ENCODE measurements around the gene BAHCC1. TPM values are rescaled to one million over a fixed set of nuclear protein-coding genes. Genes with fewer than 3 reads are reported as not detected.
"Not testable (repeated sequence)": the region's sequence is repeated elsewhere in the genome, so short reads cannot be mapped to it uniquely, and the experiment has no call there.

The BAHCC1 gene
- total RNA-seq, 2 donors from 2014 or later = 0.52 to 0.84 TPM

- no peaks in the 10 kb centered on the region for H3K9me3 Mint-ChIP-seq
- no peak overlapping the region for H3K27ac Mint-ChIP-seq
- no peak for ATAC-seq
- no peaks in the 10 kb centered on the region for H3K4me1 Mint-ChIP-seq (ENCODE audit: low read depth in 2 of 2)
- peaks cover 0 to 2% of the 10 kb centered on the region in 2 donors for H3K27me3 Mint-ChIP-seq
- DNase-seq (ENCODE audit: low spot score) = no peak
- no peaks in the 10 kb centered on the region for H3K36me3 Mint-ChIP-seq
- H3K4me3 Mint-ChIP-seq = no peak overlapping the region
Observed at GRCh38 chr17:81422776-81423697, 27.8 kb downstream of the BAHCC1 start.

GRCh38 chr17:81423698-81424071, 28.4 kb downstream of the BAHCC1 start:
- Mint-ChIP-seq H3K4me3 (no peak overlapping the region), H3K4me1 (ENCODE audit: low read depth in 2 of 2) (no peaks in the 10 kb centered on the region), H3K27me3 (peaks cover 0 to 2% of the 10 kb centered on the region in 2 donors), H3K36me3 (no peaks in the 10 kb centered on the region), H3K9me3 (no peaks in the 10 kb centered on the region), H3K27ac (no peak overlapping the region)
- DNase-seq (ENCODE audit: low spot score) (no peak), ATAC-seq (no peak)

GRCh38 chr17:81424151-81425017, 29.1 kb downstream of the BAHCC1 start:
- Mint-ChIP-seq H3K9me3 (no peaks in the 10 kb centered on the region), H3K4me1 (ENCODE audit: low read depth in 2 of 2) (no peaks in the 10 kb centered on the region), H3K36me3 (no peaks in the 10 kb centered on the region), H3K4me3 (no peak overlapping the region), H3K27ac (no peak overlapping the region), H3K27me3 (peaks cover 0 to 2% of the 10 kb centered on the region in 2 donors)
- DNase-seq (ENCODE audit: low spot score) (no peak), ATAC-seq (no peak)

- not testable (repeated sequence) for H3K4me3 Mint-ChIP-seq; H3K27ac Mint-ChIP-seq; H3K4me1 Mint-ChIP-seq (ENCODE audit: low read depth in 2 of 2); H3K36me3 Mint-ChIP-seq; ATAC-seq; H3K27me3 Mint-ChIP-seq; DNase-seq (ENCODE audit: low spot score); H3K9me3 Mint-ChIP-seq
Observed at GRCh38 chr17:81425041-81425440, 29.8 kb downstream of the BAHCC1 start.

- DNase-seq (ENCODE audit: low spot score); H3K4me1 Mint-ChIP-seq (ENCODE audit: low read depth in 2 of 2); H3K36me3 Mint-ChIP-seq; ATAC-seq; H3K4me3 Mint-ChIP-seq; H3K27me3 Mint-ChIP-seq; H3K9me3 Mint-ChIP-seq; H3K27ac Mint-ChIP-seq: not testable (repeated sequence)
Observed at GRCh38 chr17:81425716-81426392, 30.6 kb downstream of the BAHCC1 start.

GRCh38 chr17:81426393-81427172, 31.3 kb downstream of the BAHCC1 start:
- ATAC-seq (no peak), DNase-seq (ENCODE audit: low spot score) (no peak)
- Mint-ChIP-seq H3K27ac (no peak overlapping the region), H3K4me3 (no peak overlapping the region), H3K36me3 (no peaks in the 10 kb centered on the region), H3K4me1 (ENCODE audit: low read depth in 2 of 2) (no peaks in the 10 kb centered on the region), H3K9me3 (no peaks in the 10 kb centered on the region), H3K27me3 (peaks cover 0 to 2% of the 10 kb centered on the region in 2 donors)

GRCh38 chr17:81427173-81428120, 32.2 kb downstream of the BAHCC1 start:
- peaks cover 0 to 2% of the 10 kb centered on the region in 2 donors for H3K27me3 Mint-ChIP-seq
- H3K4me1 Mint-ChIP-seq (ENCODE audit: low read depth in 2 of 2) = no peaks in the 10 kb centered on the region
- no peaks in the 10 kb centered on the region for H3K36me3 Mint-ChIP-seq
- no peak overlapping the region for H3K27ac Mint-ChIP-seq
- no peak overlapping the region for H3K4me3 Mint-ChIP-seq
- DNase-seq (ENCODE audit: low spot score) (no peak), ATAC-seq (no peak)
- H3K9me3 Mint-ChIP-seq = no peaks in the 10 kb centered on the region

GRCh38 chr17:81428121-81428515, 32.9 kb downstream of the BAHCC1 start:
- ATAC-seq (no peak), DNase-seq (ENCODE audit: low spot score) (no peak)
- Mint-ChIP-seq H3K9me3 (no peaks in the 10 kb centered on the region), H3K27me3 (peaks cover 0 to 2% of the 10 kb centered on the region in 2 donors), H3K4me3 (no peak overlapping the region), H3K36me3 (no peaks in the 10 kb centered on the region), H3K4me1 (ENCODE audit: low read depth in 2 of 2) (no peaks in the 10 kb centered on the region), H3K27ac (no peak overlapping the region)

- DNase-seq (ENCODE audit: low spot score) (no peak), ATAC-seq (no peak)
- H3K4me1 Mint-ChIP-seq (ENCODE audit: low read depth in 2 of 2) = no peaks in the 10 kb centered on the region
- no peak overlapping the region for H3K27ac Mint-ChIP-seq
- peaks cover 0 to 2% of the 10 kb centered on the region in 2 donors for H3K27me3 Mint-ChIP-seq
- H3K4me3 Mint-ChIP-seq = no peak overlapping the region
- H3K36me3 Mint-ChIP-seq = no peaks in the 10 kb centered on the region
- H3K9me3 Mint-ChIP-seq = no peaks in the 10 kb centered on the region
Observed at GRCh38 chr17:81428516-81428915, 33.3 kb downstream of the BAHCC1 start.

- H3K9me3 Mint-ChIP-seq = no peaks in the 10 kb centered on the region
- no peak for ATAC-seq
- no peak for DNase-seq (ENCODE audit: low spot score)
Observed at GRCh38 chr17:81428948-81429774, 33.9 kb downstream of the BAHCC1 start.

GRCh38 chr17:81429821-81430551, 34.7 kb downstream of the BAHCC1 start:
- Mint-ChIP-seq H3K27me3 (peaks cover 0 to 2% of the 10 kb centered on the region in 2 donors), H3K27ac (no peak overlapping the region), H3K36me3 (no peaks in the 10 kb centered on the region), H3K9me3 (no peaks in the 10 kb centered on the region), H3K4me3 (no peak overlapping the region), H3K4me1 (ENCODE audit: low read depth in 2 of 2) (no peaks in the 10 kb centered on the region)
- DNase-seq (ENCODE audit: low spot score) (no peak), ATAC-seq (no peak)

More at GRCh38 chr17:81428948-81429774, 33.9 kb downstream of the BAHCC1 start:
- no peak overlapping the region for H3K4me3 Mint-ChIP-seq
- no peaks in the 10 kb centered on the region for H3K4me1 Mint-ChIP-seq (ENCODE audit: low read depth in 2 of 2)
- H3K27ac Mint-ChIP-seq = no peak overlapping the region
- no peaks in the 10 kb centered on the region for H3K36me3 Mint-ChIP-seq
- peaks cover 0 to 2% of the 10 kb centered on the region in 2 donors for H3K27me3 Mint-ChIP-seq

Data from natural killer cell treated with Interleukin-12 subunit alpha and Interleukin-12 subunit beta and Interleukin-15 and Interleukin-18, amount 100 ng/mL, for 72 hours (primary cell).